Fibroblast of the aortic adventitia (primary cell): ENCODE measurements around the gene TSFM. TPM values are rescaled to one million over a fixed set of nuclear protein-coding genes. Genes with fewer than 3 reads are reported as not detected.

Source experiments
- DNase-seq: peaks from one replicate; pipeline ENCODE4 v3.0.0-alpha.2; 2010; ENCODE audit warnings: low read depth
- H3K4me3 ChIP-seq: 2 replicates; pipeline ENCODE4 v1.5.1; 2011; ENCODE audit warnings: low read depth, mild to moderate bottlenecking, control low read depth, low read length, moderate library complexity
- total RNA-seq: library from RNA; depleted of rRNA; stranded (reverse); fragments of >200 nt; gene quantifications from 2 replicates; pipeline ENCODE4 v1.2.3, GENCODE V29; 2012; ENCODE audit warnings: low replicate concordance
- TF ChIP-seq, protein P1 (sequence below): IDR thresholded peaks from 2 replicates; pipeline ENCODE4 v1.5.1; 2011; ENCODE audit warnings: mild to moderate bottlenecking, low read length, control low read depth, inconsistent platforms; ENCODE audit not compliant: insufficient read depth

Gene TSFM
- total RNA-seq, 1 donor: 19.9 TPM

- TF ChIP-seq, protein P1, sequence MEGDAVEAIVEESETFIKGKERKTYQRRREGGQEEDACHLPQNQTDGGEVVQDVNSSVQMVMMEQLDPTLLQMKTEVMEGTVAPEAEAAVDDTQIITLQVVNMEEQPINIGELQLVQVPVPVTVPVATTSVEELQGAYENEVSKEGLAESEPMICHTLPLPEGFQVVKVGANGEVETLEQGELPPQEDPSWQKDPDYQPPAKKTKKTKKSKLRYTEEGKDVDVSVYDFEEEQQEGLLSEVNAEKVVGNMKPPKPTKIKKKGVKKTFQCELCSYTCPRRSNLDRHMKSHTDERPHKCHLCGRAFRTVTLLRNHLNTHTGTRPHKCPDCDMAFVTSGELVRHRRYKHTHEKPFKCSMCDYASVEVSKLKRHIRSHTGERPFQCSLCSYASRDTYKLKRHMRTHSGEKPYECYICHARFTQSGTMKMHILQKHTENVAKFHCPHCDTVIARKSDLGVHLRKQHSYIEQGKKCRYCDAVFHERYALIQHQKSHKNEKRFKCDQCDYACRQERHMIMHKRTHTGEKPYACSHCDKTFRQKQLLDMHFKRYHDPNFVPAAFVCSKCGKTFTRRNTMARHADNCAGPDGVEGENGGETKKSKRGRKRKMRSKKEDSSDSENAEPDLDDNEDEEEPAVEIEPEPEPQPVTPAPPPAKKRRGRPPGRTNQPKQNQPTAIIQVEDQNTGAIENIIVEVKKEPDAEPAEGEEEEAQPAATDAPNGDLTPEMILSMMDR: no peak
- no peak overlapping the region for H3K4me3 ChIP-seq
- DNase-seq: no peak
These were observed 15.3 kb downstream of the TSFM start for GRCh38 chr12:57797933-57798332.

- no peak for DNase-seq
- TF ChIP-seq, protein P1: no peak
These were observed 18.4 kb downstream of the TSFM start for GRCh38 chr12:57800965-57801364.

GRCh38 chr12:57802607-57803006 lies 20.0 kb downstream of the TSFM start:
- TF ChIP-seq, protein P1: no peak
- H3K4me3 ChIP-seq: no peak overlapping the region
- no peak for DNase-seq

More at GRCh38 chr12:57800965-57801364, 18.4 kb downstream of the TSFM start:
- no peak overlapping the region for H3K4me3 ChIP-seq

DNA sequence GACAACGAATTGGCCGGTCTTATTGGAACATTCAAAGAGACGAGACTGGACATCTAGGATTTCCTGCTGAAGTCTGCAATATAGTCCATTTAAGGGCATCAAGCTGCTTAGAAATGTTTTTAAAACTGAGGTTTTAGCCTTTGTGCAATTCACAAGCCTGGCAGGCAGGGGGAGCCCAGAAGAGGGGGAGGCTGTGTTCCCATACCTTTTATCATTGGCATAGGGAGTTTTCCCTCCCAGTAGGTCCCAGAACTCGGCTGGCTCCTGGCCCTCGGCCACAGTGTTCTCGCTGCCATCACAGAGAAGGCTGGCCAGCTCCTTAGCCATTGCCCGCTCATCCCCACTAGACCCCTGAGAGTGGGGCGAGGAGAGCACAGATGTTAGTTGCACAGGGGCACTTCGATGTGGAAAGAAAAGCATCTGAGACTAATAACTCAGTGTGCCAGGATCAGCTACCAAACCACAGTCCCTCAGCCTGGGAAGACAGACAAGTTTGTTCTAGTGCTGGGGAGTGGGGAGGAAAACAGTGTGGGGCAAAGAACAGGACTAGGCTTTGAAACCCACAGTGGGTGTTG lies 20.8 kb downstream of the TSFM start:
- H3K4me3 ChIP-seq: no peak overlapping the region
- peak; percentile 55 for DNase-seq
- TF ChIP-seq, protein P1: peak; percentile 85

DNA sequence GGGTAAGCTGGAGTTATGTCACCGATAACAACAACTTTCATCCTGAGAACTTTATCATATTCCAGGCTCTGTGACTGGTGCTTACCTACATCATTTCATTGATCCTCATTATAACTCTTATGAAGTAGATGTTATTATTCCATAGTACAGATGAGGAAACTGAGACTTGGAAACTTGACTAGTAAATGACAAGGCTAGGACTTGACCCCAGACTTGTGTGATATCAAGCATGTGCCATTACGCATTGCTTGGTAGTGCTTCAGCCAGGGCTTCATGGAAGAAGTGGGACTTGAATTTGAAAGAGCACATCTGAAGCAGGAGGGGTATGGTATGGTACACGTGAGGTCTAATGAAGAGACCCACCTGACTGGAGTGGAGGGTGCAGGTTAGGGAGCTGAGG lies 24.1 kb downstream of the TSFM start:
- DNase-seq: no peak
- H3K4me3 ChIP-seq: no peak overlapping the region
- TF ChIP-seq, protein P1: no peak

DNA sequence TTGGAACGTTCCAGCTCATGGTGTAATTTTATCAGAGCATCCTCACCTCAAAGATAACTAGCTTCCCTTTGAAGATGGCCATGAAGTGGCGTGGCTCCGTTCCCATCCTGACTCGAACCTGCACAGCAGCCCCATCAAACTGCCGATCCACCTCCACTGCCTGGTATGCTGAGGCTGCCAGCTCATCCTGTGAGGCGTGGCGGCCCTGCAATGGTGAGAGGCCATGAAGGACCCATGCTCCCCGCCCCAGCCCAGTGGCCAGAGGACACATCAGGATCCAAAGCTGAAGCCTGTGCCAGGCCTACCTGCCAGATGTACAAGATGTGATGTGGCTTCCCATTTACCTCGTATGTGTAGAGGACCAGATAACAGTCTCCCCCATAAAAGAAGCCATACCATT lies 24.7 kb downstream of the TSFM start:
- no peak for DNase-seq
- TF ChIP-seq, protein P1: no peak
- no peak overlapping the region for H3K4me3 ChIP-seq

GRCh38 chr12:57808351-57808750 lies 25.8 kb downstream of the TSFM start:
- H3K4me3 ChIP-seq: no peak overlapping the region
- TF ChIP-seq, protein P1: no peak
- DNase-seq: no peak
